GM19467 (cell line): ENCODE measurements around the gene C14orf132.
"Not testable (repeated sequence)": the region's sequence is repeated elsewhere in the genome, so short reads cannot be mapped to it uniquely, and the experiment has no call there.

Experiments
- ATAC-seq: cut with Tn5 transposase; IDR thresholded peaks from one replicate; pipeline ENCODE4 v1.9.1; 2021; ENCODE audit warnings: mild to moderate bottlenecking, moderate library complexity; ENCODE audit not compliant: unreplicated experiment

Gene C14orf132

DNA sequence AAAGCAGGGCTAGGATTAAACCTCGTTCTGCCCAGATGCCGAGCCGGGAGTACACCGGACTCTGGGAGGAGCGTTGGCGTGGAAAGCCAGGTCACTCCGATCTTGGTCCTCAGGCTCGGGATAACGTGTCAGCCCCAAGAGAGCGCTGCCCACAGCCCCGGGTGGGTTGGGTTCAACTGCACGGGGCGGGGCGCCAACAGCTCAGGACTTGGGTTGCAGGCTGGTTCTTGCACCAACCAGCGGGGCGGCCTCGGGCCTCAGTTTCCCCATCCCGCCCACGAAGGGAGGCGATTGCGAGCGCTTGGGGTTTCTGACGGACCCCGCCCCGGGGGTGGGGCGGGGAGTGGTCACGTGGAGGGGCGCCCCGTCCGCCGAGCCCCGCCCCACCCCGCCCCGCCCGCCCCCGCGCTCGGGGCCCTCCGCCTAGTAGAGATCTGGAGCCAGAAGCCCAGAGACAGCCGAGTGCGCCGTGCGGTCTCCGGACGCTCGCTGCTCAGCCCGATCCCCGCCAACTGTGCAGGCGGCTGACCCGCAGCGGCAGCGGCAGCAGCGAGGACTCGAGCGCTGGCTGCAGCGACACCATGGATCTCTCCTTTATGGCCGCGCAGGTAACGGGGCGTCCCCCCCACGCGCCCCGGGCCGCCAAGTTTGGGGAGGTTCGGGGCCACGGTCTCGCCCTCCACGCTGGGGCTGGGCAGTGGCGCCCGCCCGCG is at the start of gene C14orf132:
TSS of gene C14orf132 (plus strand) at position 443 of the 713 bp plus-strand sequence. CDS start at position 582, 139 bp downstream.
- ATAC-seq, result no peak

DNA sequence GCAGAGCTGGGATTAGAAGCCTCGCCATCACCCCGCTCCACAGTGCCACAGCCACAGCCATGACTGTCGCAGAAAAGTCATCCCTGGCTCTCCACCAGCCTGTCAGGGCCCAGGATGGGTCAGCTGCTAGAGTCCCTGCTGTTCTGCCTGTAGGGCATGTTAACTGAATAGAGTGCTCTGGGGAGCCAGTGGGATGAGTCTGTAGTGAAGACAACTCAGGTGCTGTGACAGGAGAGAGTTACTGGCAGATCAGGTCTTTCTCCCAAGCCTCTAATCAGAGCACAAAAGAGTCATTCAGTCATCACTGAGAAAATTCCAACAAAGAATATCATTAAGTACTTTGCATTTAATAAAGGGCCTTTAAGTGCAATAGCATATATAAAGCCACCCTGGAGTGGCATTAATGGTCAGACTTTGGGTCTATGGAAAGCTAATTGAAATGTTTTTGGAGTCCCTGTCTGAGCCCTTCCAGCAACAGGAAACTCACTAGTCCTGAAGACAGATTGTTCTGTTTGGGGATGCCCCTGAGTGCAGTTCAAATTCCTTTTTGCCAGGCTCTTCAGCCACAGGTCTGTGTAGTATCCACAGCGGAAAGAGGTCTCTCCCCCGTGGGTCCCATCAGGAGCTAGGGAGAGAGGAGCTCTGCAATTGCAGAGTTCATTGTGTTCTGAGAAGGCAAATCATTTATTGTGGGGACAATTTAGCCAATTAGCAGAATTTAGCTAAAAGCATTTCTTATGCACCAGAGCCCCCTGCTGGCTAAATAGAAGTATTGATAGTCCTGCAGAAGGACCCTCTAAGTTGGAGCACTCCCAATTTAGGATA is 45.2 kb upstream of the C14orf132 start:
- no peak for ATAC-seq

DNA sequence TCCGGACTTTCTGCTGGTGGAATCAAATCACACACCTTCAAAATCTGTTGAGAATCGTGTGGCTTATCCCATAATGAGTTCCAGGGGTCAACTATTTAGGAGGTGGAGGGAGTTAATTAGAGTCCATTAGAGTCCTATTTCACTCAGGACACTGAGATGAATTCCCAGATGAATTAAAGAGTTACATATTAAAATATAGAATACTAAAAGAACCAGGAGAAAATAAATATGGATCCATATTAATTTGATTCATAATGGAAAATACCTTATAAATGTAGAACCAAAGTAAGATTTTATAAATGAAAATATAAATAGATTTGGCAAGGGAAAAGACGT is 44.6 kb upstream of the C14orf132 start:
- ATAC-seq, result no peak

DNA sequence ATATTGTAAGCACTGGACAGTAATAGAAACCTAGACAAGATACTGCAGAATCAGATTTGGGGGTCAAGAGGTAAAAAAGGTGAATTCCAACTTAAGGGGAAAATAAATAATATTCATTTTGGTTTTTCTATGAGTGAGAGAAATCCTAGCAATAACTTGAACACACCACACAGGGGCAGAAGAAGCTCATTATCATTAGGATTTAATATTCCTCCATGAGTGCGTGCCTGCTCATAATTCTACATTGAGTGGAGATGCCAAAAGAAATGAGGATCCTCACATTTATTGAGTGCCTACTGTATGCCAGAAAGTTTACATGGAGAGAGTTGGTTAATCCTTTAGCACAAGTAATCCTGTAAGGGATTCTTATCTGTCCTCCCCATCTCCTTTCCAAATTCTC is 40.5 kb upstream of the C14orf132 start:
- no peak for ATAC-seq

DNA sequence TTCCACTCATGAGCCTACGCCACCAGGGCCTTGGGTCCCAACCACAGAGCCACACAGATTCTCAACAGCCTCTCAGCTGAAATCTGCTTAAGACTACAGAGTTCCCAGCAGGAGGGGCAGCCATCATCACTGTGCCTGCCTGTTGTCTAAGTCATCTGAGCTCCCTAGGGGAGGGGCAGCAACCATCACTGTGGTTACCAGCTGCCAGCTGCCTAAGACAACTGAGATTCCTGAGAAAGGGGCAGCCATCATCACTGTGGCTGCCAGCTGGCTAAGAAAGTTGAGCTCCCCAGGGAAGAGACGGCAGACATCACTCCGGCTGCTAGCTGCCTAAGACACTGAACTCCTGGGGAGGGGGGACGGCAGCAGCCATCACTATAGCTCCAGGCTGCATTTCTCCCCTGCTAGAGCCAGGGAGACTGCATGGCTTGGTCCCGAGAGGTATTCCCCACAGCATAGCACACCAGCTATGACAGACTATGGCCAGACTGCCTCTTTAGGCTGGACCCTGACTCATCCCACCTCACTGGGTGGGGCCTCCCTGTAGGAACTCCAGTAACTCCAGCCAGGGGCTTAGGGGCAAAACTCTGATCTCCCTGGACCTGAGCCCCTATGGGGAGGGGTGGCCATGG is 37.2 kb upstream of the C14orf132 start:
- ATAC-seq, result no peak

DNA sequence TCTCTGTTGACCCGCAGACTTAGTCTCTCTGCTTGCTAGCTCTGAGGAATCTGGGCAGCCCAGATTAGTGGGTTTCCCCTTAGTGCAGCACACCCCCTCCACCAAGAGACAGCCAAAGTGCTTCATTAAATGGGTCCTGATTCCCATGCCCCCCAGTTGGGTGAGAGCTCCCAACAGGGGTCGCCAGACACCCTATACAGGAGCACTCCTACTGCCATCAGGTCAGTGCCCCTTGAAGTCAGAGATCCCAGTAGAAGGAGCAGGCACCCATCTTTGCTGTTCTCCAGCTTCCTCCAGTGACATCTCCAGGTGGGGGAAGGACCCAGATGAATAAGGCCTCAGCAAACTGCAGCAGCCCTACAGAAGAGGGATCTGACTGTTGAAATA is 36.7 kb upstream of the C14orf132 start:
- ATAC-seq, result no peak

DNA sequence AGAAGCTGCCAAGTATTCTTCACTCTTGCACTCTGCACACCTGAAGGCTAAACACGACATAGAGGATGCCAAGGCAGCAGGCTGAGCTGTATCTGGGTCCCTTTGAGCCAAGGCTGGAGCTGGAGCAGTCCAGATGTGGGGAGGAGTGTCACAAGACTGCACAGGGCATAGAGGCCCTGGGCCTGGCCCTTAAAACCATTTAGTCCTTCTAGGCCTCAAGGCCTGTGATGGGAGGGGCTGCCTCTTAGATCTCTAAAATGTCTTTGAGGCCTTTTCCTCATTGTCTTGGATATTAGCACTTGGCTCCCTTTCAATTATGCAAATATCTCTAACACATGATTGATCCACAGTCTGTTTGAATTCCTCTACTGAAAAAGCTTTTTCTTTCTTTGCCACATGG is 28.0 kb upstream of the C14orf132 start:
- no peak for ATAC-seq

DNA sequence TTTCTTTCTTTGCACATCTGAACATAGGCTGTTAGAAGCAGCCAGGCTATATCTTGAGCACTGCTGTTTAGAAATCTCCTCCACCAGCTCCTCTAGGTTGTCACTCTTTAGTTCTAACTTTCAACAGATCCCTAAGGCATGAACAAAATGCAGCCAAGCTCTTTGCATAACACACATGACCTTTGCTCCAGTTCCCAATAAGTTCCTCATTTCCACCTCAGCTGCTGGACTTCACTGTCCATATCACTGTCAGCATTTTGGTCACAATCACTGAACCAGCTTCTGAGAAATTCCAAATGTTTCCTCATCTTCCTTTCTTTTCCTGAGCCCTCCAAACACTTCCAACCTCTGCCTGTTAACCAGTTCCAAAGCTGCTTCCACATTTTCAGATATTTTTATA is 27.6 kb upstream of the C14orf132 start:
- ATAC-seq, result no peak

DNA sequence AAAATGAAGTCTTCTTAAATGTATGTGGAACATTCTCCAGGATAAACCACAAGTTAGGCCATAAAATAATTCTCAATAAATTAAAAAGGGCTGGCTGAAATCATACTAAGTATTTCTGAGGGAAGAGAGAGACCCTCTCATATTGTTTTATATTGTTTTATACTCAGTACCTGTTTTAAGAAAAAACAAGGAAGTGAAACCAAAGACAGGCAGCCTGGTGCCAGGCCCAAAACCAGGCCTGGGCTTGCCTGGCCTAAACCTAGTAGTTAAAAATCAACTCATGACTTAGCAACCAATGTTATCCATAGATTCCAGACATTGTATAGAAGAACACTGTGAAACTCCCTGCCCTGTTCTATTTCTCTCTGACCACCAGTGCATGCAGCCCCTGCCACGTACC is 26.4 kb upstream of the C14orf132 start:
- ATAC-seq, result not testable (repeated sequence)

DNA sequence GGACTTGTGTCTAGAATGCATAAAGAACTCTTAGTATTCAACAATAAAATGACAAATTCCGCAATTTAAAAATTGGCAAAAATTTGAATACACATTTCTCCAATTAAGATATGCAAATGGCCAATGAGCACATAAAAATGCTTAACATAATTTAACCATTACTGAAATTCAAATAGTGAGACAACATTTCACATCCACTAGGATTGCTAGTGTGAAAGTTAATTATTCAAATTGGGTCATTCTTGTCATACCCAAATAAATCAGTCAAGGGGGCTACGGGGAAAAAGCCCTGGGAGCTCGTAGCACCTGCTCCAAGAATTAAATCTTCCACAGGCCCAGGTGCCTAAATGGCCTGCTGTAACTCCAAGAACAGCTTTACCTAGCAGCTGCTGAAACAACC is 25.0 kb upstream of the C14orf132 start:
- ATAC-seq, result no peak

DNA sequence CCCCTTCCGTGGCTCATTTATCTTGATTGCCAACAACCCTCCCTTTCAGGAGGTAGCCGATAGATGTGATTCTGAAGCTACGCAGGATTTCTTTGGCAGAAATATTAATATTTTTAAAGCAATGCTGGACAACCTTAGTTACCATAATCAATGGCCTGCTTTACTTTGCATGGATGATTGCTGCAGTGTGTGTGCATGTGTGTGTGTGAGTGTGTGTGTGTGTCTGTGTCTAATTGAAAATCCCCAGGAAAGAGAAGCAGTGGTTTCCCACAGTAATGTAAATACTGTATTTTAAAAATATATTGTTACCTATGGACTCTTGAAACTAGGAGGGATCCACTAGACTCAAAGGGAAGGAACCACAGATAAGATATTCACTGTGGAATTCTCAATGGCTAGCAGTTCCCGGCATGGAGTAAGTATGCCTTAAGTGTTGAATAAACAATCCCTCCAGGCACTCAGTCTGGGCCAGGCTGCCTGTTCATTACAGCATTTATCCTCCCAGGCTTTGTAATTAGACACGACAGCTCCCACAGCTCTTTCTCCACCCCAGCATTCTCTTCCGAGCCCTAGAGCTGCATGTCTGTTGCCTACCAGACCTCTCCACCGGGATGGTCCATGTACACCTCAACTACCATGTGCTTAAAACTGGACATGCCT is 22.5 kb upstream of the C14orf132 start:
- ATAC-seq, result no peak

DNA sequence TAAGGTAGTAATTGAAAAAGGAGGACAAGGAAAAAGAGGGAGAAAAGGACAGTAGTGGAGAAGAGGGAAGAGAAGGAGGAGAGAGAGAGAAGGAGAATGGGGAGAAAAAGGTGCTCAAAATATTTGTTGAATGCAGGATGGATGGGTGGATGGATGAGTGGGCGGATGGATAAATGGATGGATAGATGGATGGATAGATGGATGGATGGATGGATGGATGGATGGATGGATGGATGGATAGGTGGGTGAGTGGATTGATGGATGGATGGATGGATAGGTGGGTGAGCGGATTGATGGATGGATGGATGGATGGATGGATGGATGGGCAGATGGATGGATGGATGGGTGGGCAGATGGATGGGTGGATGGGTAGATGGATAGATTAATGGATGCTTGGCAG is 21.3 kb upstream of the C14orf132 start:
- no peak for ATAC-seq

DNA sequence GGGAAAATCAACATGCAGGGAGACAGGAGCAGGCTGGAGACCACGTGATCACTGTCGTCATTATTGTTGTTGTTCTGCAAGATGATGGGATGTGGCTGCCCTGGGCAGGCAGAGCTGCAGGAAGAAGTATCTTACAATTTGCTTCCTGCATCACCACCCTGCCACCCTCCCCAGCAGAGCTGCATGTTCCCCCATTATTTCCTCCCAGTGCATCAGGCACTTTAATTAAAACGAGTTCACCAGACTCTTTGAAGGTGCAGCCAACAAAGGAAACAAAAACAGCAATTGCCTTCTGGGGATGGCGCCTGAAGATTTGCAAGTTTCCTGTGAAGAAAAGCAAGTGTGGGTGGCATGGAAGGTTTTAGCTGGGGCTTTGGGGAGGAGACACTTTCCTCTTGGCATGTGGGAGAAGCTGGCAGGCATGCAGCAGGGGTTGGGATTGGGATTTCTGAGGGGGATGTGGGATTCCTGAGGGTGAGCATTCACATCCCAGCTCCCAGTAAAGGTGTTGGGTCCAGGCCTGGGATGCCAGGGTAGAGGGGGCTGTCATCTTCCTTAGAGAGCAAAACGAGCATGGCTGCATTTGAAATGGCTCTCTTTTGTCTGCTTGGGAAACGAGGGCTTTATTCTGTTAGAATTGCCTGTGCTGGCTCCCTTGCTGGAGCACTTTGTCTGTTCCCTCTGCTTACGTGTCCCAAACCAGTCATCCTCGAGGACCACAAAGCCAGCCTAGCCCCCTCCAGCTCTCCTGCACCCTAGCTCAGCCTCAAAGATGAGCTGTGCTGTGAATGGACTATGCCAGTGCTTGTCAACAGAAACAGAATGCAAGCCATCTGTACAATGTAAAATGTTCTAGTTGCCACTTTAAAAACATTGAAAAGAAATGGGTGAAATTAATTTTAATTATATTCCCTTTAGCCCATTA is 11.5 kb upstream of the C14orf132 start:
- no peak for ATAC-seq

DNA sequence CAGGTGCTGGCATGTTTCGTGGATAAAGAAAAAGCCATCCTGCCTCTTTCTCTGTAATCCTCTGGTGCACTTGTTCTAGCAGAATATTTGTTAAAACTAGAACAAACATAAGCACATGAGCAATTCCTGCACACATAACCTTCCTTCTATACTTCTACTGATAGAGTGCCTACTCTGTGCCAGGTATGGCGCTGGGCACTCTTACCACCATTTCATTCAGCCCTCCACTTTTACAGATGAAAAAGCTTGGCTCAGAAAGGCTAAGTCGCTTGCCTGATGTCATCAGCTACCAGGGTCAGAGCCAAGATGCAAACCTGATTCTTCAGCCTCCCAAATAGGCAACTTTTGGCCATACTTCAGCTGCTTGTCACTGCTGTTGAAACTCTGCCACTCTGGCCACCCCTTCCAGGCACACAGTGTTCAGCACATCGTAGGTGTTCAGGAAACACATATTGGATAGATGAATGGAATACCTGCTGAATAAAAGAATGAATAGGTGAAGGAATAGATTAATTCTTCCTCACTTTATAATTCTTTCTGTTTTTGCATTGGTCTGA is 10.0 kb upstream of the C14orf132 start:
- no peak for ATAC-seq

DNA sequence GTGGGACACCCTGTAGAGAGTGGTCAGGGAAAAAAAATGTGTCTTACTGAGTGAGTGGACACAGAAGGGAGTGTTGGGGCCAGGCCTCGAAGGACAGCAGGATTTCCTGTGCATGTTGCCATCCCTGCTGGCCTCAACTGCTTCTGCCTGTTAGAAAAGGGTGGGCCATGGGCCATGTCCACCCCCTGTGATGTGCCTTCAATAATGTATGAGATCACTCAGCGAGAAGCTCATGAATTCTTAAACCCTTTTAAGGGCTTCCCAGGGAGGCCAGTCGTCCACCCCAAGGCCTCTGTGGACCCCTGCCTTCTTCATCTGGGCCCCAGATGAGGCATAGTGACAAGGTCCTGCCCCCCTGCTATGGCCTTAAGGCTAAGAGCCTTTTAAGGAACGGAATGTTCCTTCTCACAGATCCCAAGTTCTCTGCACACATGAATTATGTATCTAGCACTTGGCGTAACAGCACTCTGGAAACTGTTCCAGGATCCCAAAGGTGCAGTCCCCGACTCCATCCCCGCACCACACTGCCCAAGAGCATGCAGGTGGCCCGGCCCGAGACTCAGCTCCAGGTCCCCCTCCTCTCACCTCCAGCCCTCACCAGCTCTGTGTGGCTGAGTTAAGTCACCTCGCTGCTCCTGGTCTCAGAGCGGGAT is 8.9 kb upstream of the C14orf132 start:
- ATAC-seq, result no peak

DNA sequence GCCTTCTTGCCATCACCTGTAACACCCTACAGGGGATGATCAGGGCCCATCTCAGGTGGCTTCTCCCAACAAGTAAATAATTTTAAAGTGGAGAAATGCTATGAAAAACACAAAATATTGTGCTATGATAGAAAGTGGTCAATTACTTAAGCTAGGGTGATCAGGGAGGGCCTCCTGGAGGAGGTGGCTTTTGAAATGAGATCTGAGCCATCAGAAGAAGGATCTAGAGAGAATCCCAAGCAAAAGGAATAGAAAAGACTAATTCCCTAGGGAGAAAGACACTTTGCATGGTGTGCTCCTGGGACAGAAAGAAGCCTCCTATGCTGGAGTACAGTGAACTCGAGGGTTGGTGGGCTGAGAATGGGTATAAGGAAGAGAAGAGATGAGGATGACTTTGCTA is 7.5 kb upstream of the C14orf132 start:
- no peak for ATAC-seq

DNA sequence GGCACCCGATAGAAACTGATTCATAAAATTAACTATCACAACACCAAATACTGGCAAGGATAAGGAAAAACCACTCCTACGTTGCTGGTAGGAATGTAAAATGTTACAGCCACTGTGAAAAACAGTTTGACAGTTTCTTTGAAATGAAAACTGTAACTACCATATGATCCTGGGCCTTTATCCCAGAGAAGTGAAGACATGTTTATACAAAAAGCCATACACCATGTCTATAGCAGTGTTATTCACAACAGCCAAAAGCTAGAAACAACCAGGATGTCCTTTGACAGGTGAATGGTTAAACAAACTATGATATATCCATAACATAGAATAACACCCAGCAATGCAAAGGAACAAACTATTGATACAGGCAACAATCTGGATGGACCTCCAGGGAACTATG is 3.7 kb upstream of the C14orf132 start:
- no peak for ATAC-seq

DNA sequence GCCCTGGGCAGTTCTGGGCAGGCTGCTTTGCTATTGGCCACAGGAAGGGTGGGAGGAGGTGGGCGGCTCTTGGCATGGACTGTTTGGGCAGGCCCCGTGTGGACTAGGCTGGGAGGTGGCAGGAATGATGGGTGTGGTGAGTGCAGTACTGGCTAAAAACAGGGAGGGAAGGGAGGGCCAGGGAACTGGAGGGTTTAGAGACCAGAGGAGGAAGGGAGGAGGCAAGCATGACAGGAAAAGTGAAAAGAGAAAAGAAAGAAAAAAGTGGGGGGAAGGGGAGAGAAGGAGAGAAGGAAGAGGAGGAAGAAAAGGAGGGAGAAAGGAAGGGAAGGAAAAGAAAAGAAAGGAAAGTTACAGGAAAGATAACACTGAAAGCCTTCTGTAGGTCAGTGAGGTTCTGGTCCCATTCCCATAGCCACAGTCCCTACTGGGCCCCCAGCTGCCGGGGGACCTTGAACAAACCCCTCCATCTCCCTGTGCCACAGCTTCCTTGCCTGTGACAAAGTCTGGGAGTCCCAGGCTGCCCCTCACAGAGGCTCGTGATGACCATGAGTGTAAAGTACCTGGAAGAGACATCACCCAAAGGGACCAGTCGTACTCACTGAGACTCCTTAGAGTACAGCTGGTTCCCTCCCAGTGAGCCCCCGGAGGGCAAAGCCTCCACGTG is 1.1 kb upstream of the C14orf132 start:
- ATAC-seq, result no peak

DNA sequence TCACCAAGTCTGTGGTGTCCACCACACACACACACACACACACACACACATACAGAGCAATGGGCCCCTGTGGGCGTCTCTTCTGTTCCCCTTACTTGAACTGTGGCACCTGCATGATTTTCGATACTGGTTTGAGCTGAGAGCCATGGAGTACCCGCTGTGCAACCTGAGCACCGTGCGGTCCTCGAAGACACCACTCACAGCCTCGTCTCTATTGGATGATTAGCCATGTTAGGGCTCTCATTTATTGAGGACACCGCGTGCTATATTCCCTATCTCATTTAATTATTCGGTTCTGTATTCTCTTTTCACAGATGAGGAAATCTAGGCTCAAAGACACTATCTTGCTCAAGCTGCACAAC is 623 bp upstream of the C14orf132 start:
- ATAC-seq, result no peak
